Activated CD8-positive, alpha-beta memory T cell treated with anti-CD3 and anti-CD28 coated beads, Interleukin-2, amount 10 ng/mL, durations not matched to agents 7 days and 5 days (primary cell): ENCODE measurements around the gene TOP3B. TPM values are rescaled to one million over a fixed set of nuclear protein-coding genes. Genes with fewer than 3 reads are reported as not detected.

Experiments
- ATAC-seq: fragments of 150-1000 bp; cut with Tn5 transposase; one replicate; pipeline ENCODE4 v1.10.0; 2021; ENCODE audit warnings: moderate library complexity
- CTCF ChIA-PET: fragments of 350-600 bp; sonication (Branson Sonifier 250); formaldehyde crosslinking; loops from one replicate; lab custom pipeline; 2021; ENCODE audit warnings: antibody characterized with exemption; lab: Charles Lee
- DNase-seq: peaks from one replicate; pipeline ENCODE4 v3.0.0-alpha.2; 2020
- H3K27ac Mint-ChIP-seq: one replicate; pipeline ENCODE4 v1.8.0; 2021; ENCODE audit warnings: mild to moderate bottlenecking, mixed read lengths
- H3K27me3 Mint-ChIP-seq: one replicate; pipeline ENCODE4 v1.8.0; 2021; ENCODE audit warnings: mixed read lengths
- H3K36me3 Mint-ChIP-seq: one replicate; pipeline ENCODE4 v1.8.0; 2021; ENCODE audit warnings: mild to moderate bottlenecking, mixed read lengths
- H3K4me1 Mint-ChIP-seq: one replicate; pipeline ENCODE4 v1.8.0; 2021; ENCODE audit warnings: mixed read lengths
- H3K4me3 Mint-ChIP-seq: one replicate; pipeline ENCODE4 v1.8.0; 2021; ENCODE audit warnings: mild to moderate bottlenecking, moderate library complexity, mixed read lengths
- H3K9me3 Mint-ChIP-seq: one replicate; pipeline ENCODE4 v1.8.0; 2022; ENCODE audit warnings: low read depth, mixed read lengths
- total RNA-seq, 2 experiments: library from RNA; stranded (reverse); gene quantifications; one replicate each; pipeline ENCODE4 v1.2.3, GENCODE V29; 2021

Gene TOP3B
- total RNA-seq, 2 experiments from 2014 or later = 46.6 to 50.4 TPM

DNA sequence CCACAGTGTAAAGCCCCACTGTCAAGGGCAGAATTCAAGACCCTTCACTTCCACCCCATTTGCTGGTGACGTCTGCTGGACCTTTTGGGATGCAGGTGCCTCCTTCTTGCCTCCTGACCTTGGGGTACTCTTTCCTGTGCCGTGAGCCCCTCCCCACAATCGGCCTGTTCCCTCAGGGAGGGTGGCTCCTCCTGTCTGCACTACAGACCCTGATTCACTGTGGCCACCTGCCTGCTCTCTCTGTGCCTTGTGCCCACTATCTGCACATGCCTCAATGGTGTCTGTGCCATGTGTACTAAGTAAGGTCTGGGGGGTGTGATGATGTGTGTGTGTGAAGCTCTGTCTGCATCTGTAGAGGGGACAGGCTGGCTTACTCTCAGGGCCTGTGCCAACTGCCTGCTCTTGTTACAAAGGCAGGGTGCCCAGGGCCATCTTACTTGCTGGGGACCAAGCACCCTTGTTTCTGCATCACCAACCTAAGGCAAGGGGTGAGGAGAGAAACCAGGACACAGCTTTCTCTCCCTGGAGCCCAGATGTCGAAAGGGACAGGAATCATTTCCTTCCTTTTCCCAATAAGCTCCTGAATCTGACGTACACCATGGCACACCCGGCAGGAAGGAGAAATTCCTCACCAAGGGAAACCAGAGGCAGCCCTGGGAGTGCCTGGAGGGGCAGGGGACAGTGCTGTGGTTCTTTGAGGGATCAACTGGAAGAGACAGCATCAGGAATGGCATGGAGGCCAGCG is 33.6 kb downstream of the TOP3B start:
- CTCF ChIA-PET = interaction anchor here (1.7 to 8.2 kb wide), 2 partner anchors 10 to 291 kb away, joined by 4 to 159 read pairs; no protein-coding TSS in a partner anchor
- Mint-ChIP-seq H3K9me3 (no peaks in the 10 kb centered on the region), H3K4me1 (peaks cover 14% of the 10 kb centered on the region), H3K4me3 (no peak overlapping the region), H3K36me3 (peaks cover 2% of the 10 kb centered on the region), H3K27me3 (peaks cover 3% of the 10 kb centered on the region), H3K27ac (no peak overlapping the region)
- DNase-seq = no peak
- no peak for ATAC-seq

DNA sequence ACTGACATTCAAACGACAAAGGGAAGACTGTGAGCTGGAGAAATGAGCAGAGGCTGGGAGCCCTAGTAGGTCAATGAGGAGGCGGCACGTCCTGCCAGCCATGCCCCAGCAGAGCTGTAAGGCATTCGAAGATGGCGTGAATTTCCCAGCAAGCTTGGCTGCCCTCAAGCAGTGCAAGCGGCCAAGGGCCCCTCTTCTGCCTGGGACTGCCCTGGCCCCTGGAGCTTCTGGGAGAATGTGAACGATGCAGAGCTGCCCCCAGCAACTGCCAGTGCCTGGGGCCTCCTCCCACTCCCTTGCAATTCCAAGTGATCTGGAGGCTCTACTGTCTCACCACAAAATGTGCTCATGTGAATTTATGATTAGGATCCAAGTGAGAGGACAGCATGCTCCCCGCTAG is 34.2 kb downstream of the TOP3B start:
- H3K36me3 Mint-ChIP-seq = peaks cover 2% of the 10 kb centered on the region
- CTCF ChIA-PET = interaction anchor here (8.2 kb wide), 1 partner anchor 9 kb away, joined by 159 read pairs; no protein-coding TSS in a partner anchor

GRCh38 chr22:21947040-21948014 is 35.3 kb downstream of the TOP3B start:
- CTCF ChIA-PET = interaction anchor here (8.2 kb wide), 1 partner anchor 8 kb away, joined by 159 read pairs; no protein-coding TSS in a partner anchor
- peaks cover 17% of the 10 kb centered on the region for H3K4me1 Mint-ChIP-seq
- DNase-seq = no peak
- H3K9me3 Mint-ChIP-seq = no peaks in the 10 kb centered on the region
- H3K27me3 Mint-ChIP-seq = peaks cover 3% of the 10 kb centered on the region
- no peak overlapping the region for H3K4me3 Mint-ChIP-seq
- H3K27ac Mint-ChIP-seq = no peak overlapping the region
- peaks cover 2% of the 10 kb centered on the region for H3K36me3 Mint-ChIP-seq
- no peak for ATAC-seq

More for the DNA sequence above, 34.2 kb downstream of the TOP3B start:
- Mint-ChIP-seq H3K4me3 (no peak overlapping the region), H3K27ac (no peak overlapping the region), H3K27me3 (peaks cover 3% of the 10 kb centered on the region), H3K9me3 (no peaks in the 10 kb centered on the region), H3K4me1 (peaks cover 14% of the 10 kb centered on the region)
- no peak for DNase-seq
- ATAC-seq = no peak

DNA sequence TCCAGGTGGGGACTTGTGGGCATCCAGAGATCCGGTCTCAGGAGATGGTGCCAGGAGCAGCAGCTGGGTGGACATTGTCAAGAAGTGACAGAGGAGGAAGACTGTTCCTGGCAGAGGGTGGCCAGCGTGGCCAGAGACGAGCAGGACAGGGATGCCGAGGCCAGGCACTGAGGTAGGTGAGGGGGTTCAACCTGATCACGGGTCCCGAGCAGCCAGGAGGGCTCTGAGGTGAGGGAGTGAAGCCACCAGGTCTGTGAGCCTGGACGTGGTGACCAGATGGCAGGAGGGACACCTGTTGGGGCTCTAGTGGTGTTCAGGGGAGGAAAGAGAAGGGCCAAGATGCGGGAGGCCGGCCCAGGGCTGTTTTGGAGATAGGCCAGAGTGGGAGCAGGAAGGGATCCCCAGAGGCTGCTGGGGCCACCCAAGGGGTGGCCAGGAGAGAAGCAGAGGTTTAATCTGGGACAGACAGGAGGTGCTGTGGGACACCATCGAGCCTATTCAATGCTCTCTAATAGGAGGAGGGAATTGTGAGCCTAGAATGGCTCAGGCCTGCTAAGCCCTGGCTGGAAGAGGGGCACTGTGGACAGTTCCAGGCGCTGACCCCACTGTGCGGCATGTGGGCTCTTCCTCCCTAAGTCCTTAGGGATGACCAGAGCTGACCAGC is 36.2 kb downstream of the TOP3B start:
- Mint-ChIP-seq H3K9me3 (no peaks in the 10 kb centered on the region), H3K4me3 (no peak overlapping the region), H3K36me3 (peaks cover 1% of the 10 kb centered on the region), H3K27ac (no peak overlapping the region), H3K27me3 (peaks cover 3% of the 10 kb centered on the region), H3K4me1 (peaks cover 19% of the 10 kb centered on the region)
- CTCF ChIA-PET = interaction anchor here (8.2 kb wide), 1 partner anchor 7 kb away, joined by 159 read pairs; no protein-coding TSS in a partner anchor
- DNase-seq (no peak), ATAC-seq (no peak)

GRCh38 chr22:21945453-21946261 is 36.9 kb downstream of the TOP3B start:
- no peaks in the 10 kb centered on the region for H3K9me3 Mint-ChIP-seq
- no peak overlapping the region for H3K27ac Mint-ChIP-seq
- peaks cover 20% of the 10 kb centered on the region for H3K4me1 Mint-ChIP-seq
- CTCF ChIA-PET = interaction anchor here (1.2 kb wide), 2 partner anchors 9 to 11 kb away, joined by 3 to 4 read pairs; no protein-coding TSS in a partner anchor
- H3K4me3 Mint-ChIP-seq = no peak overlapping the region
- DNase-seq = no peak
- ATAC-seq = no peak
- H3K27me3 Mint-ChIP-seq = no peaks in the 10 kb centered on the region
- H3K36me3 Mint-ChIP-seq = peaks cover 1% of the 10 kb centered on the region

- Mint-ChIP-seq H3K36me3 (peaks cover 1% of the 10 kb centered on the region), H3K4me3 (no peak overlapping the region), H3K9me3 (no peaks in the 10 kb centered on the region), H3K27ac (no peak overlapping the region), H3K27me3 (no peaks in the 10 kb centered on the region), H3K4me1 (peaks cover 28% of the 10 kb centered on the region)
- CTCF ChIA-PET = interaction anchor here (1.2 to 1.6 kb wide), 3 partner anchors 8 to 27 kb away, joined by 3 to 5 read pairs (median 4); no protein-coding TSS in a partner anchor
- DNase-seq (no peak), ATAC-seq (no peak)
Measured at GRCh38 chr22:21944871-21945270, 37.7 kb downstream of the TOP3B start.

DNA sequence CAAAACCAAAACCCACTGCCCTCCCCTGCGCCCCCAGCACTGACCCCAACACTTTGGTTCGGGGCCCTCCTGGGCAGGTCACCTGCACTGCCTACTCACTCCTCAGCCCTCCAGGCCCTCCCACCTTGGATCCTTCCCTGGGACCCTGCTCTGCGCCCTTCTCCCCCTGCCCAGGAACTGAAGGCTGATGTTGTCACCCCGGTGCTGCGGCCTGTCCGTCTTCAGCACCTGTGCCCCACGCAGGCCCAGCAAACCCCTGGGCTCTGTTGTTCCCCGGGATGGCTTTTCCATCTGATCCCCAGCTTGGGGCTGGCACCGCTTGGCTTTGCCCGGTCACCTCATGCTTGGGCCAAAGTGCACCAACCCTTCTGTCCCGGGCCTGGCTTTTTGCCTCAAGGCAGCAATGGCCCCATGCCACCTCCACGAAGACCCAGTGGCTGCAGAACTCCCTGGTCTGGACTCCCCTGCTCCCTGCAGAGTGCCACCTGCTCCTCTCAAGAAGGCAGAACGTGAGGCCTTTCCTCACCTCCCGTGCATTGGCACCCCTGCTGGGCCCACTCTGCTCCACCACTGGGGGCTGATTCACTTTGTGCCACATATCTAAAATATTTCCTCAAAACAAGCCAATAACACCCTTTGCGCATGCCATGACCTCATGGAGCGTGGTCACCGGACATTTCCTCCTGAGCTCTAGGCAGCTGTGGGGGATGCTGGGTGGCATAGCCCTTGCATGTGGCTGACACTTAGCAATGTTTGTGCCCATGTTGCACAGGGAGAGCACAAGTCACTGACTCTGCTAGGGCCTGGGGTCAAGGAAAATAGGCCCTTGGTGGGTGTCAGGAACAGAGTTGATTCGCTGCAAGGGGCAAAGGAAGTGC is 38.8 kb downstream of the TOP3B start:
- no peak overlapping the region for H3K27ac Mint-ChIP-seq
- H3K9me3 Mint-ChIP-seq = no peaks in the 10 kb centered on the region
- no peaks in the 10 kb centered on the region for H3K27me3 Mint-ChIP-seq
- ATAC-seq = no peak
- CTCF ChIA-PET = interaction anchor here (1.6 to 9.9 kb wide), 2 partner anchors 7 to 29 kb away, joined by 5 to 159 read pairs; partner anchors contain the start of gene PPM1F
- H3K4me1 Mint-ChIP-seq = peaks cover 37% of the 10 kb centered on the region
- DNase-seq = no peak
- peaks cover 1% of the 10 kb centered on the region for H3K36me3 Mint-ChIP-seq
- no peak overlapping the region for H3K4me3 Mint-ChIP-seq

- peaks cover 47% of the 10 kb centered on the region for H3K4me1 Mint-ChIP-seq
- CTCF ChIA-PET = interaction anchor here (1.1 to 9.9 kb wide), 3 partner anchors 8 to 229 kb away, joined by 3 to 159 read pairs (median 4); partner anchors contain the start of gene PPM1F
- no peak for ATAC-seq
- no peaks in the 10 kb centered on the region for H3K9me3 Mint-ChIP-seq
- no peak for DNase-seq
- peaks cover 1% of the 10 kb centered on the region for H3K36me3 Mint-ChIP-seq
- H3K27ac Mint-ChIP-seq = peak overlapping the region; percentile 57
- H3K27me3 Mint-ChIP-seq = no peaks in the 10 kb centered on the region
- H3K4me3 Mint-ChIP-seq = no peak overlapping the region
Measured at GRCh38 chr22:21942407-21943343, 39.9 kb downstream of the TOP3B start.

DNA sequence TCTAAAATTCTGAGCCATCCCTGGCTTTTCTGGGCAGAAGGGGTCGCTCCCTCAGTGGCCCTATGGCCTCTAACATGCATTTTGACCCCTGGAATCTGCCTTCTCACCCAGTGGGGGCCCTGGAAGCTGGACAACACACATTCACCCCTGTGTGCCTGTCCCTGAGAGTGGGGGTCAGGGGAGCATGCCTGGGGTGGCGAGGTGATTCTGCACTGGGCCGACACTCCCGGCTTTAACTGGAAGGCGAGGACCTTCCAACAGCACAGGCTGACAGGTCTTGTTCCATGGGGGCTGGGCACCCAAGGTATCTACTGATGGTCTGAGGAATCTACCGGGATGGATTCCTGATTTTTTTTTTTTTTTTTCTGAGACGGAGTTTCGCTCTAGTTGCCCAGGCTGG is 40.7 kb downstream of the TOP3B start:
- CTCF ChIA-PET = interaction anchor here (1.1 to 9.9 kb wide), 3 partner anchors 9 to 228 kb away, joined by 3 to 159 read pairs (median 4); partner anchors contain the start of gene PPM1F
- no peak for ATAC-seq
- no peak overlapping the region for H3K4me3 Mint-ChIP-seq
- DNase-seq = no peak
- no peaks in the 10 kb centered on the region for H3K27me3 Mint-ChIP-seq
- H3K9me3 Mint-ChIP-seq = no peaks in the 10 kb centered on the region
- peaks cover 49% of the 10 kb centered on the region for H3K4me1 Mint-ChIP-seq
- peaks cover 1% of the 10 kb centered on the region for H3K36me3 Mint-ChIP-seq
- H3K27ac Mint-ChIP-seq = peak overlapping the region; percentile 57

DNA sequence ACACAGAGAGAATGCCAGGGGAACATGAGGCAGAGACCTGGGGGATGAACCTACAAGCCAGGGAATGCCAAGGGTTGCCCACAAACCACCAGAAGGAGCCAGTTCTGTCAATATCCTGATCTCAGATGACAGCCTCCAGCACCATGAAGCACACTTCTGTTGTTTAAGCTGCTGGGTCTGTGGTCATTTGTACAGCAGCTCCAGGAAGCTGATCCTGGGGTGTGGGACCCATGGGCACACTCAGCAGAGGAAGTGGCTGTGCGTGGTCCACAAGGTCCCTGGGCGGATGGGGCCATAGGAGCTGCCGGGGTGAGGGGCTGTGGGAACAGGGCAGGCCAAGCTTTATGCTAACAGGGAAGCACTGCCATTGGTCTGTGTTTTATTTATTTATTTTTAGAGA is 42.1 kb downstream of the TOP3B start:
- Mint-ChIP-seq H3K4me1 (peaks cover 50% of the 10 kb centered on the region), H3K27ac (peak overlapping the region; percentile 57)
- ATAC-seq = no peak

More for the DNA sequence above, 42.1 kb downstream of the TOP3B start:
- H3K27me3 Mint-ChIP-seq = no peaks in the 10 kb centered on the region
- CTCF ChIA-PET = interaction anchor here (1.1 to 9.9 kb wide), 2 partner anchors 10 to 16 kb away, joined by 3 to 159 read pairs; partner anchors contain the start of gene PPM1F
- H3K4me3 Mint-ChIP-seq = no peak overlapping the region
- DNase-seq = no peak
- no peaks in the 10 kb centered on the region for H3K9me3 Mint-ChIP-seq
- H3K36me3 Mint-ChIP-seq = peaks cover 1% of the 10 kb centered on the region
